MM.1S (cell line): ENCODE measurements around the gene ADAM15.

Experiments
- CTCF ChIP-seq: fragments of 300-600 bp; sonication (generic); IDR thresholded peaks from 2 replicates; pipeline ENCODE4 v1.5.1; 2016; ENCODE audit warnings: antibody characterized with exemption, low read length, mixed read lengths
- EZH2phosphoT487 ChIP-seq: fragments of 300-600 bp; sonication (generic); IDR thresholded peaks from 2 replicates; pipeline ENCODE4 v1.6.1; 2018; ENCODE audit warnings: antibody characterized with exemption, low read length

GRCh38 chr1:155012026-155012546, 39.0 kb upstream of the ADAM15 start:
- TF ChIP-seq CTCF (no peak), EZH2phosphoT487 (no peak)
